Panc1 (cell line): ENCODE measurements around the gene FIBCD1. TPM values are rescaled to one million over a fixed set of nuclear protein-coding genes. Genes with fewer than 3 reads are reported as not detected.

ENCODE experiments used
- ATAC-seq: fragments of 200-7000 bp; cut with Tn5 transposase; 2 replicates; pipeline ENCODE4 v1.9.1; 2020; ENCODE audit warnings: mild to moderate bottlenecking, moderate library complexity
- BruUV-seq: library from RNA; stranded (reverse); fragments of 400-500 nt; replicated peaks from 2 replicates; lab custom pipeline; 2021; lab: Mats Ljungman, UMichigan
- CTCF ChIA-PET: fragments of 300-600 bp; sonication (Branson Sonifier 250); formaldehyde crosslinking; loops from one replicate; lab custom pipeline; 2022; ENCODE audit warnings: antibody characterized with exemption; lab: Charles Lee
- POLR2A ChIA-PET: fragments of 300-600 bp; sonication (Branson Sonifier 250); formaldehyde crosslinking; loops from one replicate; lab custom pipeline; 2022; ENCODE audit warnings: antibody characterized with exemption; lab: Charles Lee
- DNase-seq: peaks from one replicate; pipeline ENCODE4 v3.0.0-alpha.2; 2010; ENCODE audit warnings: low read depth, low spot score
- H3K27ac ChIP-seq: 2 replicates; pipeline ENCODE4 v1.5.1; 2011; ENCODE audit warnings: mild to moderate bottlenecking, low read length, inconsistent platforms
- H3K27me3 ChIP-seq: fragments of 200-500 bp; sonication (Bioruptor generic); 2 replicates; pipeline ENCODE4 v1.6.0; 2014; ENCODE audit warnings: low read length, inconsistent platforms; ENCODE audit not compliant: control insufficient read depth, insufficient read depth
- H3K36me3 ChIP-seq: fragments of 200-500 bp; sonication (Bioruptor generic); 2 replicates; pipeline ENCODE4 v1.5.1; 2014; ENCODE audit warnings: inconsistent platforms, mild to moderate bottlenecking, low read length, moderate library complexity; ENCODE audit not compliant: control insufficient read depth, insufficient read depth
- H3K4me1 ChIP-seq: 2 replicates; pipeline ENCODE4 v1.5.1; 2011; ENCODE audit warnings: inconsistent platforms, mild to moderate bottlenecking, low read length, moderate library complexity; ENCODE audit not compliant: control insufficient read depth, insufficient read depth
- H3K4me3 ChIP-seq, 2 experiments: 2 replicates each; pipeline ENCODE4 v1.5.1; 2011 to 2012; ENCODE audit warnings: low read depth in 2 of 2, low read length in 2 of 2, mild to moderate bottlenecking in 2 of 2, inconsistent platforms in 1 of 2, moderate library complexity in 1 of 2
- H3K9me3 ChIP-seq: fragments of 200-500 bp; sonication (Bioruptor generic); 2 replicates; pipeline ENCODE4 v1.5.1; 2014; ENCODE audit warnings: low read depth, mild to moderate bottlenecking, inconsistent platforms, low read length, moderate library complexity; ENCODE audit not compliant: control insufficient read depth, insufficient read depth
- POLR2AphosphoS5 ChIP-seq: IDR thresholded peaks from 2 replicates; pipeline ENCODE4 v1.6.1; 2012; ENCODE audit warnings: mild to moderate bottlenecking, low read depth, low read length, moderate library complexity
- SIN3A ChIP-seq: IDR thresholded peaks from 2 replicates; pipeline ENCODE4 v1.6.1; 2012; ENCODE audit warnings: low read depth, mild to moderate bottlenecking, low read length, moderate library complexity, borderline replicate concordance; ENCODE audit not compliant: insufficient read depth
- TCF7L2 ChIP-seq: IDR thresholded peaks from 2 replicates; pipeline ENCODE4 v1.6.1; 2011; ENCODE audit warnings: mild to moderate bottlenecking, low read depth, low read length, inconsistent platforms
- in situ Hi-C: cut with HindIII; loops from 2 replicates; pipeline ENCODE4 v1.10.0; 2016; ENCODE audit warnings: low sequenced_read_pairs, low pct_unique_long_range_greater_than_20kb
- intact Hi-C: fragments of 100-400 bp; cut with micrococcal nuclease; formaldehyde crosslinking; loops from one replicate; pipeline ENCODE4 v1.10.0; 2022; ENCODE audit not compliant: unreplicated experiment
- total RNA-seq: library from RNA; stranded (reverse); gene quantifications from one replicate; pipeline ENCODE4 v1.2.1, GENCODE V29; 2021; ENCODE audit not compliant: unreplicated experiment
- TF ChIP-seq, protein P1 (sequence below): fragments of 450-650 bp; IDR thresholded peaks from 2 replicates; pipeline ENCODE4 v1.5.1; 2017; ENCODE audit warnings: mild to moderate bottlenecking
- TF ChIP-seq, protein P2 (sequence below), 2 experiments: IDR thresholded peaks; 2 replicates each; pipeline ENCODE4 v1.6.1; 2011 to 2012; ENCODE audit warnings: low read depth in 2 of 2, control low read depth in 1 of 2, low read length in 1 of 2, mild to moderate bottlenecking in 1 of 2, moderate library complexity in 1 of 2; ENCODE audit not compliant: insufficient read depth in 1 of 2

The FIBCD1 gene
- total RNA-seq, 1 experiment from 2014 or later, result 16.3 TPM

DNA sequence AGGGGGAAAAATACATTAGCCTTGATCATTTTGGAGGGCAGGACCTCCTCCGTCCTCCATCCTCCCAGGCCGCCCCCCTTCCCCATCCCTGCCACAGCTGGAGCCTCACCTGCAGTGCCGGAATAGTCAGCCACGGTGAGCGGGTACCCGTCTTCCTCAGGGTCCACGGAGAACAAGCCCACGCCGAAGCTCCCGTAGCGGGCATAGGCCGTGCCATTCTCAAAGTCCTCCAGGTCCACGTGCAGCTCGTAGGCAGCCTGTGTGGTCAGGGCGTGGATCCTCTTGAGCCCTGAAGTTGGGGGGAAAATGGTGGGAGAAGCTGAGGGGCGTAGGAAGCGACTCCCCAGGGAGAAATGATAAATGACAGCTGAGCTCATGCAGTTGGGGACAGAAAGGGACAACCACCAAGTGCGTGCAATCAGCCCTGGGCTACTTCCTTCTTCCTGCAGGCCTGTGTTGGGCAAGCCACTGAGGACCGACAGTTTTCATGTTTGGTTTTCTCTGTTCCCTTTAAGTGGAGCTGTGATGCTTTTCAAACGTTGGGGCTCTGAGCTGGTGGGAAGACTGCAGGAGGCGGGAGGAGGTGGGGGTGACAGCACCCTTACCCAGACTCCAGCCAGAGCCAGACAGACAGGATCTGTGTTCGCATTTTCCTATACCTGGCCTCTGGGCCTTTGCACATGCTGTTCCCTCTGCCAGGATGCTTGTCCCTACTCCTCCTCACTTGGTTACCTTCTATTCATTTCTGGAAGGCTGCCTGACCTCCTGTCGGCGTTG lies 33.7 kb downstream of the FIBCD1 start:
- BruUV-seq, result no TSS peak
- no peaks in the 10 kb centered on the region for H3K36me3 ChIP-seq
- no peak for ATAC-seq
- in situ Hi-C loops (no loop called here), intact Hi-C loops (no loop called here)
- H3K4me3 ChIP-seq, result no peak overlapping the region
- no peaks in the 10 kb centered on the region for H3K27me3 ChIP-seq
- TF ChIP-seq, protein P1, sequence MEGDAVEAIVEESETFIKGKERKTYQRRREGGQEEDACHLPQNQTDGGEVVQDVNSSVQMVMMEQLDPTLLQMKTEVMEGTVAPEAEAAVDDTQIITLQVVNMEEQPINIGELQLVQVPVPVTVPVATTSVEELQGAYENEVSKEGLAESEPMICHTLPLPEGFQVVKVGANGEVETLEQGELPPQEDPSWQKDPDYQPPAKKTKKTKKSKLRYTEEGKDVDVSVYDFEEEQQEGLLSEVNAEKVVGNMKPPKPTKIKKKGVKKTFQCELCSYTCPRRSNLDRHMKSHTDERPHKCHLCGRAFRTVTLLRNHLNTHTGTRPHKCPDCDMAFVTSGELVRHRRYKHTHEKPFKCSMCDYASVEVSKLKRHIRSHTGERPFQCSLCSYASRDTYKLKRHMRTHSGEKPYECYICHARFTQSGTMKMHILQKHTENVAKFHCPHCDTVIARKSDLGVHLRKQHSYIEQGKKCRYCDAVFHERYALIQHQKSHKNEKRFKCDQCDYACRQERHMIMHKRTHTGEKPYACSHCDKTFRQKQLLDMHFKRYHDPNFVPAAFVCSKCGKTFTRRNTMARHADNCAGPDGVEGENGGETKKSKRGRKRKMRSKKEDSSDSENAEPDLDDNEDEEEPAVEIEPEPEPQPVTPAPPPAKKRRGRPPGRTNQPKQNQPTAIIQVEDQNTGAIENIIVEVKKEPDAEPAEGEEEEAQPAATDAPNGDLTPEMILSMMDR, result no peak
- TF ChIP-seq SIN3A (no peak), POLR2AphosphoS5 (no peak), TCF7L2 (no peak)
- TF ChIP-seq, protein P2, sequence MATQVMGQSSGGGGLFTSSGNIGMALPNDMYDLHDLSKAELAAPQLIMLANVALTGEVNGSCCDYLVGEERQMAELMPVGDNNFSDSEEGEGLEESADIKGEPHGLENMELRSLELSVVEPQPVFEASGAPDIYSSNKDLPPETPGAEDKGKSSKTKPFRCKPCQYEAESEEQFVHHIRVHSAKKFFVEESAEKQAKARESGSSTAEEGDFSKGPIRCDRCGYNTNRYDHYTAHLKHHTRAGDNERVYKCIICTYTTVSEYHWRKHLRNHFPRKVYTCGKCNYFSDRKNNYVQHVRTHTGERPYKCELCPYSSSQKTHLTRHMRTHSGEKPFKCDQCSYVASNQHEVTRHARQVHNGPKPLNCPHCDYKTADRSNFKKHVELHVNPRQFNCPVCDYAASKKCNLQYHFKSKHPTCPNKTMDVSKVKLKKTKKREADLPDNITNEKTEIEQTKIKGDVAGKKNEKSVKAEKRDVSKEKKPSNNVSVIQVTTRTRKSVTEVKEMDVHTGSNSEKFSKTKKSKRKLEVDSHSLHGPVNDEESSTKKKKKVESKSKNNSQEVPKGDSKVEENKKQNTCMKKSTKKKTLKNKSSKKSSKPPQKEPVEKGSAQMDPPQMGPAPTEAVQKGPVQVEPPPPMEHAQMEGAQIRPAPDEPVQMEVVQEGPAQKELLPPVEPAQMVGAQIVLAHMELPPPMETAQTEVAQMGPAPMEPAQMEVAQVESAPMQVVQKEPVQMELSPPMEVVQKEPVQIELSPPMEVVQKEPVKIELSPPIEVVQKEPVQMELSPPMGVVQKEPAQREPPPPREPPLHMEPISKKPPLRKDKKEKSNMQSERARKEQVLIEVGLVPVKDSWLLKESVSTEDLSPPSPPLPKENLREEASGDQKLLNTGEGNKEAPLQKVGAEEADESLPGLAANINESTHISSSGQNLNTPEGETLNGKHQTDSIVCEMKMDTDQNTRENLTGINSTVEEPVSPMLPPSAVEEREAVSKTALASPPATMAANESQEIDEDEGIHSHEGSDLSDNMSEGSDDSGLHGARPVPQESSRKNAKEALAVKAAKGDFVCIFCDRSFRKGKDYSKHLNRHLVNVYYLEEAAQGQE (IDR thresholded peaks at IDR 0.05; ENCODE audit: insufficient read depth in 1 of 2, low read depth in 2 of 2, low read length in 1 of 2), result no peak
- POLR2A ChIA-PET, result no interaction called here
- no peaks in the 10 kb centered on the region for H3K9me3 ChIP-seq
- no peak overlapping the region for H3K27ac ChIP-seq
- DNase-seq, result no peak
- H3K4me1 ChIP-seq, result no peaks in the 10 kb centered on the region
- CTCF ChIA-PET, result interaction anchor here (0.6 kb wide), 1 partner anchor 39 kb away, joined by 3 read pairs; no protein-coding TSS in a partner anchor

DNA sequence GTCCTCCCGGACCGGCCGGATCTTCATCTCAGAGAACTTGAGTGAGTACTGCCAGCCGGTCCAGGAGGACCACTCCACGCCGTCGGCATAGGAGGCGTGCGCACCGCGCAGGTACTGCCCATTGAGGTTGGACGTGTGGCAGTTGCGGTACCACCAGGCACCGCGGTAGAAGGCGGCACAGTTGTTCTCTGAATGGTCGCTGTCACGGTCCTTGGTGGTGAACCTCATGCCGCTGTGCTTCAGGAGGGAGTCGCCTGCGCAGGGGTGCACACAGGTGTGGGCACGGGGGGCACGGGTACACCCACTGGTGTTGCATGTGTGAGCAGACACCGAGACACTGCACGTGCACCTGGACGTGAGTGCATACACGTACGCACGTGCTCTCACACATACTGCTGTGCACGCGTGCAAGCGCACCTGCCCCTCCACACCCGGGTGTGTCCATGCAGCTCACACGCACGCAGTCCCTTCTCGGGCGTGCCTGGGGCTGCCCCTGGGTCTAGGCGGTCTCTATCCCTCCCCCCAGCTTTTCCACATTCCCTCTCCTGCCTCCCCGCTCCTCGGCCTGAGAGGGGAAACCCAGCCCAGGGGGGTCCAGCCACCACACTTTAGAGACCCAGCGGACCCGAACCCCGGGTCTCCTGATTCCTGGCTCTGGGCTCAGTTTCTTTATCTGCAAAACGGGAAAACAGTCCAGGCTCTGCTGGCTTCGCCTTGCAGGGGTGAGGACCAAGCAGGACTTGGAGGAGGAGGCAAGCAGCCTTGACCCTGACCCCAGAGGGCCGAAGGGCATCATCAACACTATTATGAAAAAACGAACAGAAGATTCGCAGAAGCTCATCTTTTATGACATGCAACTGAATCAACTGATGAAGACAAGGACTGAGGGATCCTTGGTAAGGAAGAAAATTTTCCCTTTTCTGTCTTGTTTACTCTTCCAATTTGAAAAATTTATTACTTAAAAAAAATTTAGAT lies 34.7 kb downstream of the FIBCD1 start:
- Histone ChIP-seq H3K4me3 (no peak overlapping the region), H3K9me3 (no peaks in the 10 kb centered on the region), H3K27ac (no peak overlapping the region), H3K36me3 (no peaks in the 10 kb centered on the region), H3K27me3 (no peaks in the 10 kb centered on the region), H3K4me1 (no peaks in the 10 kb centered on the region)
- in situ Hi-C loops (no loop called here), intact Hi-C loops (no loop called here)
- DNase-seq, result no peak
- ATAC-seq, result no peak
- ChIA-PET POLR2A (no interaction called here), CTCF (interaction anchor here (0.6 kb wide), 1 partner anchor 39 kb away, joined by 3 read pairs; no protein-coding TSS in a partner anchor)
- no TSS peak for BruUV-seq
- no peak for TF ChIP-seq SIN3A
- TF ChIP-seq POLR2AphosphoS5, result no peak
- no peak for TF ChIP-seq TCF7L2
- TF ChIP-seq, protein P2 (IDR thresholded peaks at IDR 0.05; ENCODE audit: insufficient read depth in 1 of 2, low read depth in 2 of 2, low read length in 1 of 2), result no peak
